Measurements from ENCODE around the gene YJU2. TPM values are rescaled to one million over a fixed set of nuclear protein-coding genes. Genes with fewer than 3 reads are reported as not detected.
"Not testable (repeated sequence)": the region's sequence is repeated elsewhere in the genome, so short reads cannot be mapped to it uniquely, and the experiment has no call there.

The YJU2 gene
- total RNA-seq, 1 experiment from 2014 or later = 26.5 TPM

DNA sequence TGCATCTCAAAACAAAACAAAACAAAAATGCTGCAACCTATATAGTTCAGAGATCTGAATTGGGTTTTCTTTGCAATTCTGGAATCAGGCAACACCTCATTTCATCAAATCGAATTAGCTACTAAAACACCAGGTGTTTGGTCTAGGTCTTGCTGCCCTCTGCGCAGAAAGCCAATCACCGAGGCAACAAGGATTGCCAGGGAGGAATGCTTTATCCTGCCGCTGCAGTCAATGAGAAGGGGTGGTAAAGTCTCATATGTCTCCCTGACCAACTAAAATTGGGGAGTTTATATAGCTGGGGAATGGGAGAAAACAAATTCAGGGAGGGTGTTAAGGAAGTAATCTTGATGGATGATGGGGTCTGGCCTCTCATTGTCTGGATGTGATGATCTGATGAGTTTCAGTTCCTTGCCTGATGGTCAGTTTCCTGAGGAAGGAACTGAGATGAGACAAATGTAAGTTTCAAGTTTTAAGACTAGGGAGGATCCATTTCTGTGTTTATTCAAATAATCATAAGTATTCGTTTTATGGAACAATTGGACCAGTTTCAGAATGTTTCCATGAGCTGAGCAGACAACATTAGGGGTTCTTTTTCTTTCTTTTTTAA is 5.0 kb upstream of the YJU2 start:
- H3K9me3 Mint-ChIP-seq = peaks cover 9% of the 10 kb centered on the region
- no peak overlapping the region for H3K4me3 Mint-ChIP-seq
- peaks cover 5% of the 10 kb centered on the region; the same call in 1 of the 2 replicates for H3K36me3 Mint-ChIP-seq
- POLR2A ChIA-PET = no interaction called here
- no peak overlapping the region for H3K27ac Mint-ChIP-seq
- TF ChIP-seq ZNF416 (CRISPR knock-in tag; IDR thresholded peaks at IDR 0.05) (no peak), ZNF396 (CRISPR knock-in tag; IDR thresholded peaks at IDR 0.05; ENCODE audit: borderline replicate concordance) (no peak), NFE2L1 (CRISPR knock-in tag; IDR thresholded peaks at IDR 0.05) (no peak), GABPB1 (CRISPR knock-in tag; IDR thresholded peaks at IDR 0.05) (no peak), HMGA2 (CRISPR knock-in tag; IDR thresholded peaks at IDR 0.05) (no peak), ZBTB21 (CRISPR knock-in tag; IDR thresholded peaks at IDR 0.05; ENCODE audit: borderline replicate concordance) (no peak), ZNF219 (CRISPR knock-in tag; IDR thresholded peaks at IDR 0.05; ENCODE audit: borderline replicate concordance) (no peak), ZNF423 (CRISPR knock-in tag; IDR thresholded peaks at IDR 0.05) (no peak)
- TF ChIP-seq, protein P1, sequence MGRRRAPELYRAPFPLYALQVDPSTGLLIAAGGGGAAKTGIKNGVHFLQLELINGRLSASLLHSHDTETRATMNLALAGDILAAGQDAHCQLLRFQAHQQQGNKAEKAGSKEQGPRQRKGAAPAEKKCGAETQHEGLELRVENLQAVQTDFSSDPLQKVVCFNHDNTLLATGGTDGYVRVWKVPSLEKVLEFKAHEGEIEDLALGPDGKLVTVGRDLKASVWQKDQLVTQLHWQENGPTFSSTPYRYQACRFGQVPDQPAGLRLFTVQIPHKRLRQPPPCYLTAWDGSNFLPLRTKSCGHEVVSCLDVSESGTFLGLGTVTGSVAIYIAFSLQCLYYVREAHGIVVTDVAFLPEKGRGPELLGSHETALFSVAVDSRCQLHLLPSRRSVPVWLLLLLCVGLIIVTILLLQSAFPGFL (CRISPR knock-in tag; IDR thresholded peaks at IDR 0.05; ENCODE audit: borderline replicate concordance) = no peak
- TF ChIP-seq, protein P2, sequence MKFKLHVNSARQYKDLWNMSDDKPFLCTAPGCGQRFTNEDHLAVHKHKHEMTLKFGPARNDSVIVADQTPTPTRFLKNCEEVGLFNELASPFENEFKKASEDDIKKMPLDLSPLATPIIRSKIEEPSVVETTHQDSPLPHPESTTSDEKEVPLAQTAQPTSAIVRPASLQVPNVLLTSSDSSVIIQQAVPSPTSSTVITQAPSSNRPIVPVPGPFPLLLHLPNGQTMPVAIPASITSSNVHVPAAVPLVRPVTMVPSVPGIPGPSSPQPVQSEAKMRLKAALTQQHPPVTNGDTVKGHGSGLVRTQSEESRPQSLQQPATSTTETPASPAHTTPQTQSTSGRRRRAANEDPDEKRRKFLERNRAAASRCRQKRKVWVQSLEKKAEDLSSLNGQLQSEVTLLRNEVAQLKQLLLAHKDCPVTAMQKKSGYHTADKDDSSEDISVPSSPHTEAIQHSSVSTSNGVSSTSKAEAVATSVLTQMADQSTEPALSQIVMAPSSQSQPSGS (CRISPR knock-in tag; IDR thresholded peaks at IDR 0.05; ENCODE audit: borderline replicate concordance, low read depth) = no peak
- TF ChIP-seq, protein P3, sequence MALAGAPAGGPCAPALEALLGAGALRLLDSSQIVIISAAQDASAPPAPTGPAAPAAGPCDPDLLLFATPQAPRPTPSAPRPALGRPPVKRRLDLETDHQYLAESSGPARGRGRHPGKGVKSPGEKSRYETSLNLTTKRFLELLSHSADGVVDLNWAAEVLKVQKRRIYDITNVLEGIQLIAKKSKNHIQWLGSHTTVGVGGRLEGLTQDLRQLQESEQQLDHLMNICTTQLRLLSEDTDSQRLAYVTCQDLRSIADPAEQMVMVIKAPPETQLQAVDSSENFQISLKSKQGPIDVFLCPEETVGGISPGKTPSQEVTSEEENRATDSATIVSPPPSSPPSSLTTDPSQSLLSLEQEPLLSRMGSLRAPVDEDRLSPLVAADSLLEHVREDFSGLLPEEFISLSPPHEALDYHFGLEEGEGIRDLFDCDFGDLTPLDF (CRISPR knock-in tag; IDR thresholded peaks at IDR 0.05) = no peak
- CTCF ChIA-PET = interaction anchor here (0.9 to 2.6 kb wide), 2 partner anchors 9 to 25 kb away, joined by 3 to 12 read pairs; no protein-coding TSS in a partner anchor
- ATAC-seq (no peak), DNase-seq (ENCODE audit: low spot score) (no peak)
- H3K27me3 Mint-ChIP-seq (ENCODE audit: low read depth) = peaks cover 17% of the 10 kb centered on the region
- no peaks in the 10 kb centered on the region for H3K4me1 Mint-ChIP-seq

DNA sequence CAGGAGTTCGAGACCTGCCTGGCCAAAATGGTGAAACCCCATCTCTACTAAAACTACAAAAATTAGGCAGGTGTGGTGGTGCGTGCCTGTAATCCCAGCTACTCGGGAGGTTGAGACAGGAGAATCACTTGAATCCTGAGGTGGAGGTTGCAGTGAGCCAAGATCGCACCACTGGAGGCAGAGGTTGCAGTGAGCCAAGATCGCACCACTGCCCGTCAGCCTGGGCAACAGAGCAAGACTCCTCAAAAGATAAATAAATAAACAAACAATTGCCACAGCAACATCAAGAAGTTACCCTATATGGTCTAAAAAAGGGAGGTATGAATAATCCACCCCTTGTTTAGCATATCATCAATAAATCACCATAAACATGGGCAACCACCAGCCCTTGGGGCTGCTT is 942 bp upstream of the YJU2 start:
- H3K9me3 Mint-ChIP-seq; CTCF ChIA-PET; DNase-seq (ENCODE audit: low spot score); ATAC-seq; POLR2A ChIA-PET; H3K4me1 Mint-ChIP-seq: not testable (repeated sequence)
- Mint-ChIP-seq H3K36me3 (peaks cover 24% of the 10 kb centered on the region), H3K4me3 (peak overlapping the region; percentile 94), H3K27me3 (ENCODE audit: low read depth) (peaks cover 17% of the 10 kb centered on the region), H3K27ac (peak overlapping the region; percentile 100; the same call in 1 of the 2 replicates)
- TF ChIP-seq ZNF121 (CRISPR knock-in tag; IDR thresholded peaks at IDR 0.05) = peak; percentile 65; the same call in 1 of the 2 replicates

DNA sequence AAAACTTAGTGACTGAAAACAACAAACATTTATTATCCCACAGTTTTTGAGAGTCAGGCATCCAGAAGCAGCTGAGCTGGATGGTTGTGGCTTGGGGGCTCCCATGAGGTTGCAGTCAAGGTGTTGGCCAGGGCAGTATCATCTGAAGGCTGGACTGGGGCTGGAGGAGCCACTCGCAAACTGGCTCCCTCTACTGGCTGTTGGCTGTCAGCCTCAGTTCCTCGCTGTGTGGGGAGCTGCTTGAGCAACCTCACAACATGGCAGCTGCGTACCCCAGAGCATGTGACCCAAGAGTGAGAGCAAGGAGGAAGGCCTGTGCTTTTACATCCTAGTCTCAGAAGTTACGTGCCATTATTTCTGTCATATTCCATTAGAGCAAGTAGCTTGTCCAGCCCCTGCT is 9.7 kb downstream of the YJU2 start:
- no peak overlapping the region for H3K4me3 Mint-ChIP-seq
- no peak for DNase-seq (ENCODE audit: low spot score)
- POLR2A ChIA-PET = no interaction called here
- no peak overlapping the region for H3K27ac Mint-ChIP-seq
- no peaks in the 10 kb centered on the region for H3K4me1 Mint-ChIP-seq
- CTCF ChIA-PET = interaction anchor here (0.6 to 5.9 kb wide), 6 partner anchors 10 to 95 kb away, joined by 3 to 46 read pairs (median 4); partner anchors contain the start of genes STAP2 and YJU2
- no peaks in the 10 kb centered on the region for H3K27me3 Mint-ChIP-seq (ENCODE audit: low read depth)
- peaks cover 61% of the 10 kb centered on the region for H3K36me3 Mint-ChIP-seq
- peaks cover 13% of the 10 kb centered on the region for H3K9me3 Mint-ChIP-seq
- peak; percentile 41 for ATAC-seq
- TF ChIP-seq, protein P4, sequence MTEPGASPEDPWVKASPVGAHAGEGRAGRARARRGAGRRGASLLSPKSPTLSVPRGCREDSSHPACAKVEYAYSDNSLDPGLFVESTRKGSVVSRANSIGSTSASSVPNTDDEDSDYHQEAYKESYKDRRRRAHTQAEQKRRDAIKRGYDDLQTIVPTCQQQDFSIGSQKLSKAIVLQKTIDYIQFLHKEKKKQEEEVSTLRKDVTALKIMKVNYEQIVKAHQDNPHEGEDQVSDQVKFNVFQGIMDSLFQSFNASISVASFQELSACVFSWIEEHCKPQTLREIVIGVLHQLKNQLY (CRISPR knock-in tag; IDR thresholded peaks at IDR 0.05) = no peak
- TF ChIP-seq ZNF317 (CRISPR knock-in tag; IDR thresholded peaks at IDR 0.05; ENCODE audit: borderline replicate concordance, low read depth) (no peak), KAT7 (CRISPR knock-in tag; IDR thresholded peaks at IDR 0.05; ENCODE audit: borderline replicate concordance) (no peak), ZNF138 (CRISPR knock-in tag; conservative IDR thresholded peaks at IDR 0.05) (no peak)
- TF ChIP-seq, protein P5, sequence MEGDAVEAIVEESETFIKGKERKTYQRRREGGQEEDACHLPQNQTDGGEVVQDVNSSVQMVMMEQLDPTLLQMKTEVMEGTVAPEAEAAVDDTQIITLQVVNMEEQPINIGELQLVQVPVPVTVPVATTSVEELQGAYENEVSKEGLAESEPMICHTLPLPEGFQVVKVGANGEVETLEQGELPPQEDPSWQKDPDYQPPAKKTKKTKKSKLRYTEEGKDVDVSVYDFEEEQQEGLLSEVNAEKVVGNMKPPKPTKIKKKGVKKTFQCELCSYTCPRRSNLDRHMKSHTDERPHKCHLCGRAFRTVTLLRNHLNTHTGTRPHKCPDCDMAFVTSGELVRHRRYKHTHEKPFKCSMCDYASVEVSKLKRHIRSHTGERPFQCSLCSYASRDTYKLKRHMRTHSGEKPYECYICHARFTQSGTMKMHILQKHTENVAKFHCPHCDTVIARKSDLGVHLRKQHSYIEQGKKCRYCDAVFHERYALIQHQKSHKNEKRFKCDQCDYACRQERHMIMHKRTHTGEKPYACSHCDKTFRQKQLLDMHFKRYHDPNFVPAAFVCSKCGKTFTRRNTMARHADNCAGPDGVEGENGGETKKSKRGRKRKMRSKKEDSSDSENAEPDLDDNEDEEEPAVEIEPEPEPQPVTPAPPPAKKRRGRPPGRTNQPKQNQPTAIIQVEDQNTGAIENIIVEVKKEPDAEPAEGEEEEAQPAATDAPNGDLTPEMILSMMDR (IDR thresholded peaks at IDR 0.05) = no peak
- TF ChIP-seq, protein P6, sequence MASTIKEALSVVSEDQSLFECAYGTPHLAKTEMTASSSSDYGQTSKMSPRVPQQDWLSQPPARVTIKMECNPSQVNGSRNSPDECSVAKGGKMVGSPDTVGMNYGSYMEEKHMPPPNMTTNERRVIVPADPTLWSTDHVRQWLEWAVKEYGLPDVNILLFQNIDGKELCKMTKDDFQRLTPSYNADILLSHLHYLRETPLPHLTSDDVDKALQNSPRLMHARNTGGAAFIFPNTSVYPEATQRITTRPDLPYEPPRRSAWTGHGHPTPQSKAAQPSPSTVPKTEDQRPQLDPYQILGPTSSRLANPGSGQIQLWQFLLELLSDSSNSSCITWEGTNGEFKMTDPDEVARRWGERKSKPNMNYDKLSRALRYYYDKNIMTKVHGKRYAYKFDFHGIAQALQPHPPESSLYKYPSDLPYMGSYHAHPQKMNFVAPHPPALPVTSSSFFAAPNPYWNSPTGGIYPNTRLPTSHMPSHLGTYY (CRISPR knock-in tag; IDR thresholded peaks at IDR 0.05) = no peak
- TF ChIP-seq, protein P7, sequence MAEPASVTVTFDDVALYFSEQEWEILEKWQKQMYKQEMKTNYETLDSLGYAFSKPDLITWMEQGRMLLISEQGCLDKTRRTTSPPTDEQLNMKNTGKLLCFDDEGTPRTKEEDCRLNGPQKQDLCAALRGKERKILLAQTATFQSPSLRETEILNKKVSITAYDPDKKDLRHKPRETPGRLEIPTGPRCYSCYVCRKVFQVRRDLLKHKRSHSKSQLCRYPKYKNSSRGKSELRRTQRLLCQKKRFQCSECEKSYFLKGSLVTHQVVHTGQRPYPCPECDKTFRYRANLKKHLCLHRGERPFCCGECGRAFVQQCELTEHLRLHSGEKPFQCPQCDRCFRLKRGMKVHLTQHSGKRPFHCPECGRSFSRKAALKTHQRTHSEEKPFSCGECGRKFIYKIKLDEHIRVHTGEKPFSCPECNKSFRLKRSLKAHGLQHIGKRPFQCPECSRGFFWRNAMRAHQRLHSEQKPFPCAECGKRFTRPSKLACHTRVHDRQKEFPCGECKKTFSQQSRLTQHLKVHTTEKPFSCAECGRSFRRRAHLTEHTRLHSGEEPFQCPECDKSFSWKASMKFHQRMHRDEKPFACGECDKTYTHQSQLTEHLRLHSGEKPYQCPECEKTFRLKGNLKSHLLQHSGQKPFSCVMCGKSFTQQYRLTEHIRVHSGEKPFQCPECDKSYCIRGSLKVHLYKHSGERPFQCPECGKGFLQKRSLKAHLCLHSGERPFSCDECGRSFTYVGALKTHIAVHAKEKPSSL (CRISPR knock-in tag; conservative IDR thresholded peaks at IDR 0.05) = no peak
- TF ChIP-seq, protein P3 (CRISPR knock-in tag; IDR thresholded peaks at IDR 0.05) = no peak

All from WTC11 (cell line).